ENCODE data around the gene TLR2.

TLR2 gene

DNA sequence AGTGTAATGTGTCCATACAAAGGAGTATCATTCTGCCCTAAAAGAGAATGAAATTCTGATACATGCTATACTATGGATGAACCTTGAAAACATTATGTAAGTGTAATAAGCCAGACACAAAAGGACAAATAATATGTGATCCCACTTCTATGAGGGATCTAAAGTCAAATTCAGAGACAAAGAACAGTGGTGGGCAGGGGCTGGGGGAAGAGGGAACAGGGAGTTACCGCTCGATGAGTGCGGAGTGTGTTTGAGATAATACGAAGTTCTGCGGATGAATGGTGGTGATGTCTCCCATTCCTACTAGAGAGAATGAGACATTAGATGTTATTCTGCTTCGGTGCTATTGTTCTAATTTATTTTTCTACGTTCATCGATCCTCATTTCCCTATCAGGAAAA lies 46.1 kb upstream of the TLR2 start:
- Histone ChIP-seq H3K4me1 (ENCODE audit: low read length) (peaks cover 15% of the 10 kb centered on the region), H3K27ac (ENCODE audit: low read length) (no peak overlapping the region), H3K9ac (ENCODE audit: low read length) (no peak overlapping the region), H3K4me3 (ENCODE audit: low read length) (no peak overlapping the region), H2AFZ (ENCODE audit: low read depth, low read length) (no peak overlapping the region), H4K20me1 (ENCODE audit: insufficient read depth, low read length) (peaks cover 29% of the 10 kb centered on the region), H3K4me2 (ENCODE audit: low read length) (no peak overlapping the region), H3K36me3 (replicated peaks; ENCODE audit: low read depth, low read length) (peaks cover 52% of the 10 kb centered on the region), H3K79me2 (ENCODE audit: low read length) (no peaks in the 10 kb centered on the region), H3K27me3 (ENCODE audit: low read depth, low read length) (no peaks in the 10 kb centered on the region), H3K9me3 (ENCODE audit: insufficient read depth, low read length) (no peaks in the 10 kb centered on the region)
- no peak for TF ChIP-seq EZH2phosphoT487 (IDR thresholded peaks at IDR 0.05; ENCODE audit: low read depth)
- TF ChIP-seq, protein P1, sequence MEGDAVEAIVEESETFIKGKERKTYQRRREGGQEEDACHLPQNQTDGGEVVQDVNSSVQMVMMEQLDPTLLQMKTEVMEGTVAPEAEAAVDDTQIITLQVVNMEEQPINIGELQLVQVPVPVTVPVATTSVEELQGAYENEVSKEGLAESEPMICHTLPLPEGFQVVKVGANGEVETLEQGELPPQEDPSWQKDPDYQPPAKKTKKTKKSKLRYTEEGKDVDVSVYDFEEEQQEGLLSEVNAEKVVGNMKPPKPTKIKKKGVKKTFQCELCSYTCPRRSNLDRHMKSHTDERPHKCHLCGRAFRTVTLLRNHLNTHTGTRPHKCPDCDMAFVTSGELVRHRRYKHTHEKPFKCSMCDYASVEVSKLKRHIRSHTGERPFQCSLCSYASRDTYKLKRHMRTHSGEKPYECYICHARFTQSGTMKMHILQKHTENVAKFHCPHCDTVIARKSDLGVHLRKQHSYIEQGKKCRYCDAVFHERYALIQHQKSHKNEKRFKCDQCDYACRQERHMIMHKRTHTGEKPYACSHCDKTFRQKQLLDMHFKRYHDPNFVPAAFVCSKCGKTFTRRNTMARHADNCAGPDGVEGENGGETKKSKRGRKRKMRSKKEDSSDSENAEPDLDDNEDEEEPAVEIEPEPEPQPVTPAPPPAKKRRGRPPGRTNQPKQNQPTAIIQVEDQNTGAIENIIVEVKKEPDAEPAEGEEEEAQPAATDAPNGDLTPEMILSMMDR (IDR thresholded peaks at IDR 0.05; ENCODE audit: low read depth, low read length): no peak

DNA sequence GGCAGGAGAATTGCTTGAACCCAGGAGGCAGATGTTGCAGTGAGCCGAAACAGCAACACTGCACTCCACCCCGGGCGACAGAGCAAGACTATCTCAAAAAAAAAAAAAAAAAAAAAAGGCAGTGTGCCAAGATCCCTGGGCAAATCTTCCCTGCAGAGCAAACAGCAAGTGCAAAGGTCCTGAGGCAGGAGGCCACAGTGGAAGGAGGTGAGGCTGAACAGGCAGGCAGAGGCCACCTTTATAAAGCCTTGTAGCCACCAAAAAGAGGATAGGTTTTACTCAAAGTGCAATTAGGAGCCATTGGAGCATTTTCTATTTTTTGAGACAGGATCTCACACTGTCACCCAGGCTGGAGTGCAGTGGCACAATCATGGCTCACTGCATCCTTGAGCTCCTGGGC lies 45.1 kb upstream of the TLR2 start:
- H3K4me2 ChIP-seq (ENCODE audit: low read length): no peak overlapping the region
- no peak overlapping the region for H2AFZ ChIP-seq (ENCODE audit: low read depth, low read length)

DNA sequence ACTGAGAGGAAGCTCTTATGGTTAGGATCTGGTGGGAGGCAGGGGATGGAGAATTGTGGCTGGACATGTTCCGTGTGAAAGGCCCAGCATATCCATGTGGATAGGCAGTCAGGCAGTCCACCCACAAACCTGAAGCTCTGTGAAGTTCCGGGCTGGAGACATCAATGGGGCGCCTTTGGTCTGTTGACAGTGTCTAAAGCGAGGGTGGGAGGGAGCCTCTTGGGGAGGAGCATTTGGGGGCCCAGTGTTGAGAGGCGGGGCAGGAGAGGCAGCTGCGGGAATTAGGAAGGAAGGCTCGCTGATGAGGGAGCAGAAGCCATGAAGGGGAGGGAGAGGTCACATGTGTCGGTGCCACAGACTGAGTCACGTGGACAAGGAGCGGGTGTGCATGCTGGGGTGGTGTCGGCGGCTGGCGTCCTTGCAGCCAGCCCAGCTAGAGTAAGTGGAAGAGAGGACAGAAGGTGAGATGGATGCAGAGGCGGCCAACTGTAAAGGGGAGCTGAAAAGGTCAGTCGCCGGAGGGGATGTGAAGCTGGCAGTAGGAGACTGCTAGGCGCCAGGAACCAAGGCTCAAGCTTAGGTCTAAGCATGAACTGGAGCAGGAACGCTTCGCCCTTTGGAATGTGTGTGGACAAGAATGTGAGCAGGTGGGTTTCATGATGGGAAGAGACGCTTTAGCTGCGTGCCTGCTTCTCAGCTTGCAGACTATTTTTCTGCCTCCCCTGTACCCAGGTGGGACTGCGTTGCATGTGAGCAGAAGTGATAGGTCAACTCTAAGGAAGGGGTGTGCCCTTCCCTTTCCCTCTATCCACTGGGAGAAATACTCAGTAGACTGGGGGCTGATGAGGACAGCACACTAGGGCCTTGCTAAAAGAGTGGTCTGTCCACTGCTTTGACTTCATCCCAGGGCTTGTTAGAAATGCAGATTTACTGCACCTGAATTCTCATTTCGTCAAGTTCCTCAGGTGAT lies 44.0 kb upstream of the TLR2 start:
- Histone ChIP-seq H3K36me3 (replicated peaks; ENCODE audit: low read depth, low read length) (peaks cover 32% of the 10 kb centered on the region), H4K20me1 (ENCODE audit: insufficient read depth, low read length) (peaks cover 16% of the 10 kb centered on the region), H3K79me2 (ENCODE audit: low read length) (no peaks in the 10 kb centered on the region), H3K4me3 (ENCODE audit: low read length) (no peak overlapping the region), H3K27ac (ENCODE audit: low read length) (no peak overlapping the region), H2AFZ (ENCODE audit: low read depth, low read length) (no peak overlapping the region), H3K27me3 (ENCODE audit: low read depth, low read length) (no peaks in the 10 kb centered on the region), H3K4me2 (ENCODE audit: low read length) (peak overlapping the region; percentile 5; the same call in 1 of the 2 replicates), H3K9me3 (ENCODE audit: insufficient read depth, low read length) (peaks cover under 1% of the 10 kb centered on the region; the same call in 1 of the 2 replicates), H3K4me1 (ENCODE audit: low read length) (peaks cover 18% of the 10 kb centered on the region), H3K9ac (ENCODE audit: low read length) (no peak overlapping the region)
- TF ChIP-seq EZH2phosphoT487 (IDR thresholded peaks at IDR 0.05; ENCODE audit: low read depth): no peak

More for the DNA sequence above, 45.1 kb upstream of the TLR2 start:
- H3K9ac ChIP-seq (ENCODE audit: low read length): no peak overlapping the region
- H3K36me3 ChIP-seq (replicated peaks; ENCODE audit: low read depth, low read length): peaks cover 43% of the 10 kb centered on the region
- peaks cover 25% of the 10 kb centered on the region for H4K20me1 ChIP-seq (ENCODE audit: insufficient read depth, low read length)
- H3K4me1 ChIP-seq (ENCODE audit: low read length): peaks cover 18% of the 10 kb centered on the region
- no peak overlapping the region for H3K4me3 ChIP-seq (ENCODE audit: low read length)
- no peaks in the 10 kb centered on the region for H3K27me3 ChIP-seq (ENCODE audit: low read depth, low read length)
- TF ChIP-seq EZH2phosphoT487 (IDR thresholded peaks at IDR 0.05; ENCODE audit: low read depth): no peak
- TF ChIP-seq, protein P1 (IDR thresholded peaks at IDR 0.05; ENCODE audit: low read depth, low read length): no peak
- no peaks in the 10 kb centered on the region for H3K79me2 ChIP-seq (ENCODE audit: low read length)
- no peaks in the 10 kb centered on the region for H3K9me3 ChIP-seq (ENCODE audit: insufficient read depth, low read length)
- no peak overlapping the region for H3K27ac ChIP-seq (ENCODE audit: low read length)

DNA sequence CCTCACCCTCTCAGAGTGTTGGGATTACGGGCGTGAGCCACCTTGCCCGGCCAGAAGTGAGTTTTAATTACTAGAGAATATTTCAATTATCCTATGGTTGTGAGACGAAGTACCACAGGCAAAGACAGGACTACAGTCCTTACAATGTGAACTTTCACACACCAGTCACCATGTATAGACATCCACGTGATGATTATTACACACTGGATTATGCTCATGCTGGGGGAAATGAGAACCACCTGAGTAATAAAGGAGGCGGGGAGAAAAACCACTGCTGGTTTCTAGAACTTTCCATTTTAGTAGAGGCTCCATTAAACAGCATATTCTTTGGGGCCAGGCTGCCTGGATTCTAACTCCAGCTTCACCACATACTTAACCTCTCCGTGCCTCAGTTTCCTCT lies 42.5 kb upstream of the TLR2 start:
- Histone ChIP-seq H2AFZ (ENCODE audit: low read depth, low read length) (no peak overlapping the region), H3K9me3 (ENCODE audit: insufficient read depth, low read length) (peaks cover 5% of the 10 kb centered on the region; the same call in 1 of the 2 replicates), H3K27me3 (ENCODE audit: low read depth, low read length) (no peaks in the 10 kb centered on the region), H3K4me1 (ENCODE audit: low read length) (peaks cover 18% of the 10 kb centered on the region), H3K79me2 (ENCODE audit: low read length) (no peaks in the 10 kb centered on the region), H3K36me3 (replicated peaks; ENCODE audit: low read depth, low read length) (peaks cover 18% of the 10 kb centered on the region), H3K4me3 (ENCODE audit: low read length) (no peak overlapping the region), H4K20me1 (ENCODE audit: insufficient read depth, low read length) (peaks cover 10% of the 10 kb centered on the region; the same call in 1 of the 2 replicates), H3K4me2 (ENCODE audit: low read length) (peak overlapping the region; percentile 25), H3K9ac (ENCODE audit: low read length) (no peak overlapping the region), H3K27ac (ENCODE audit: low read length) (no peak overlapping the region)
- TF ChIP-seq, protein P1 (IDR thresholded peaks at IDR 0.05; ENCODE audit: low read depth, low read length): no peak
- no peak for TF ChIP-seq EZH2phosphoT487 (IDR thresholded peaks at IDR 0.05; ENCODE audit: low read depth)

Data from OCI-LY3 (cell line).